Astrocyte (in vitro differentiated cells and primary cell): Measurements from ENCODE around the gene ETV6. TPM values are rescaled to one million over a fixed set of nuclear protein-coding genes. Genes with fewer than 3 reads are reported as not detected.
A peak's percentile ranks its signal among the peaks of the same experiment; 100 is the strongest.

Experiments
- DNase-seq: peaks from one replicate; pipeline ENCODE4 v3.0.0-alpha.2; 2010; ENCODE audit warnings: low read depth
- FAIRE-seq: peaks from 2 replicates; lab custom pipeline; 2011; peaks lifted over from hg19 to GRCh38; lab: Jason Lieb, UNC
- H2AFZ ChIP-seq: 2 replicates; pipeline ENCODE4 v1.6.0; 2012; ENCODE audit warnings: low read depth, low read length, inconsistent platforms
- H3K27ac ChIP-seq: 2 replicates; pipeline ENCODE4 v1.5.1; 2011; ENCODE audit warnings: low read depth, low read length, inconsistent platforms
- H3K27me3 ChIP-seq: 2 replicates; pipeline ENCODE4 v1.6.0; 2011; ENCODE audit warnings: low read length, inconsistent platforms; ENCODE audit not compliant: insufficient read depth
- H3K36me3 ChIP-seq: 2 replicates; pipeline ENCODE4 v1.5.1; 2011; ENCODE audit warnings: low read length, inconsistent platforms; ENCODE audit not compliant: insufficient read depth
- H3K4me1 ChIP-seq: 2 replicates; pipeline ENCODE4 v1.5.1; 2011; ENCODE audit warnings: low read length, inconsistent platforms; ENCODE audit not compliant: insufficient read depth
- H3K4me2 ChIP-seq: 2 replicates; pipeline ENCODE4 v1.6.0; 2012; ENCODE audit warnings: low read length, inconsistent platforms
- H3K4me3 ChIP-seq: 2 replicates; pipeline ENCODE4 v1.5.1; 2011; ENCODE audit warnings: low read depth, mild to moderate bottlenecking, low read length, inconsistent platforms; ENCODE audit not compliant: insufficient read depth
- H3K79me2 ChIP-seq: 2 replicates; pipeline ENCODE4 v1.6.0; 2012; ENCODE audit warnings: mild to moderate bottlenecking, low read length, inconsistent platforms; ENCODE audit not compliant: insufficient read depth
- H3K9ac ChIP-seq: 2 replicates; pipeline ENCODE4 v1.6.0; 2012; ENCODE audit warnings: mild to moderate bottlenecking, low read length, inconsistent platforms
- H3K9me3 ChIP-seq: 2 replicates; pipeline ENCODE4 v1.5.1; 2012; ENCODE audit warnings: low read depth, mild to moderate bottlenecking, low read length, inconsistent platforms; ENCODE audit not compliant: insufficient read depth
- H4K20me1 ChIP-seq: 2 replicates; pipeline ENCODE4 v1.6.0; 2012; ENCODE audit warnings: low read length, inconsistent platforms; ENCODE audit not compliant: insufficient read depth
- H3K27ac Mint-ChIP-seq: one replicate; pipeline ENCODE4 v1.8.0; 2021; ENCODE audit warnings: mild to moderate bottlenecking, mixed read lengths; ENCODE audit not compliant: unreplicated experiment
- H3K27me3 Mint-ChIP-seq: one replicate; pipeline ENCODE4 v1.8.0; 2021; ENCODE audit warnings: low read depth, mixed read lengths; ENCODE audit not compliant: unreplicated experiment
- H3K36me3 Mint-ChIP-seq: one replicate; pipeline ENCODE4 v1.8.0; 2021; ENCODE audit warnings: low read depth, mixed read lengths; ENCODE audit not compliant: unreplicated experiment
- H3K4me1 Mint-ChIP-seq: one replicate; pipeline ENCODE4 v1.8.0; 2021; ENCODE audit warnings: low read depth, mixed read lengths; ENCODE audit not compliant: unreplicated experiment
- H3K4me3 Mint-ChIP-seq: one replicate; pipeline ENCODE4 v1.8.0; 2021; ENCODE audit warnings: mild to moderate bottlenecking, moderate library complexity, mixed read lengths; ENCODE audit not compliant: unreplicated experiment
- H3K9me3 Mint-ChIP-seq: one replicate; pipeline ENCODE4 v1.8.0; 2021; ENCODE audit warnings: mild to moderate bottlenecking, mixed read lengths; ENCODE audit not compliant: unreplicated experiment
- EZH2 ChIP-seq: IDR thresholded peaks from 2 replicates; pipeline ENCODE4 v1.6.1; 2012; ENCODE audit warnings: mild to moderate bottlenecking, low read length, inconsistent platforms; ENCODE audit not compliant: insufficient read depth
- total RNA-seq: library from RNA; stranded (reverse); gene quantifications from 2 replicates; pipeline ENCODE4 v1.2.1, GENCODE V29; 2021
- TF ChIP-seq, protein P1 (sequence below): IDR thresholded peaks from 2 replicates; pipeline ENCODE4 v1.5.1; 2011; ENCODE audit warnings: low read depth, mild to moderate bottlenecking, inconsistent platforms, low read length, moderate library complexity; ENCODE audit not compliant: insufficient read depth

ETV6 gene
- total RNA-seq, 1 donor from 2014 or later: 41.2 TPM

DNA sequence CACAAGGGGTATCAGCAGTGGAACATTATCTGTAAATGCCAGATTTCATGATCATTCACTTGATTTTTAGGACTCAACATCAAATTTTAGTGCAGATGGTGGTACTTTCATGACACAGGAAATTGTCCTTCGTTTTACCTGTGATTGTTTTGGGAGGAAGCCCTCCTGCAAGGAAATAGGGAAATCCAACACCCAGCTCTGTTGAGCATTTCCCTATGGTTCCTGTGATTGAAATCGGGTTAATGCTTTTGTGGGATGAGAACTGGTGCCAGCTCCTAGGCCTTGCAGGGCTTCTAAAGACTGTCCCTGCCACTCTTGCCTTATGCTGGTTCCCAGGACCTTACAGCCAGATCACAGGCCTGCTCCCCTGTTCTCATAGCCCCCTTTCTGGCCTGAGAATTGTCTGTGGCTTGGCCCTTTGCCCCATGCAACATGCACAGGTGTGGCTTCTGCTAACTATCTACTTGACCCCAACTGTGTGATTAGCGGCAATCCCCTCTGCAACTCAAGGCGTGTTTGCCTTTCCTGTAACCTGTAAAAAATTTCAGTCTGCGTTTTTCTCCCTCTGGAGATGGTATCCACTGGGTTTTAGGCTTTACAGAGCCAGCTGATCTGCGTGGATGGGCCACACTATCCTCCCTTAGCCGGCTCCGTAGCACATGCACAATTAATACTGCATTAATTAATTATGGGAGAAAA is 112.5 kb downstream of the ETV6 start:
- Histone ChIP-seq H3K9me3 (no peaks in the 10 kb centered on the region), H4K20me1 (no peaks in the 10 kb centered on the region), H3K27me3 (no peaks in the 10 kb centered on the region), H3K9ac (peak overlapping the region; percentile 75), H3K4me1 (peaks cover 54% of the 10 kb centered on the region), H2AFZ (no peak overlapping the region), H3K27ac (peak overlapping the region; percentile 92), H3K36me3 (peaks cover 5% of the 10 kb centered on the region), H3K4me2 (no peak overlapping the region), H3K79me2 (peaks cover 47% of the 10 kb centered on the region), H3K4me3 (no peak overlapping the region)
- no peak for DNase-seq
- Mint-ChIP-seq H3K27ac (no peak overlapping the region), H3K27me3 (no peaks in the 10 kb centered on the region), H3K4me1 (peaks cover 65% of the 10 kb centered on the region), H3K36me3 (no peaks in the 10 kb centered on the region), H3K9me3 (no peaks in the 10 kb centered on the region), H3K4me3 (no peak overlapping the region)
- TF ChIP-seq, protein P1, sequence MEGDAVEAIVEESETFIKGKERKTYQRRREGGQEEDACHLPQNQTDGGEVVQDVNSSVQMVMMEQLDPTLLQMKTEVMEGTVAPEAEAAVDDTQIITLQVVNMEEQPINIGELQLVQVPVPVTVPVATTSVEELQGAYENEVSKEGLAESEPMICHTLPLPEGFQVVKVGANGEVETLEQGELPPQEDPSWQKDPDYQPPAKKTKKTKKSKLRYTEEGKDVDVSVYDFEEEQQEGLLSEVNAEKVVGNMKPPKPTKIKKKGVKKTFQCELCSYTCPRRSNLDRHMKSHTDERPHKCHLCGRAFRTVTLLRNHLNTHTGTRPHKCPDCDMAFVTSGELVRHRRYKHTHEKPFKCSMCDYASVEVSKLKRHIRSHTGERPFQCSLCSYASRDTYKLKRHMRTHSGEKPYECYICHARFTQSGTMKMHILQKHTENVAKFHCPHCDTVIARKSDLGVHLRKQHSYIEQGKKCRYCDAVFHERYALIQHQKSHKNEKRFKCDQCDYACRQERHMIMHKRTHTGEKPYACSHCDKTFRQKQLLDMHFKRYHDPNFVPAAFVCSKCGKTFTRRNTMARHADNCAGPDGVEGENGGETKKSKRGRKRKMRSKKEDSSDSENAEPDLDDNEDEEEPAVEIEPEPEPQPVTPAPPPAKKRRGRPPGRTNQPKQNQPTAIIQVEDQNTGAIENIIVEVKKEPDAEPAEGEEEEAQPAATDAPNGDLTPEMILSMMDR: no peak
- no peak for TF ChIP-seq EZH2
- FAIRE-seq: no peak

DNA sequence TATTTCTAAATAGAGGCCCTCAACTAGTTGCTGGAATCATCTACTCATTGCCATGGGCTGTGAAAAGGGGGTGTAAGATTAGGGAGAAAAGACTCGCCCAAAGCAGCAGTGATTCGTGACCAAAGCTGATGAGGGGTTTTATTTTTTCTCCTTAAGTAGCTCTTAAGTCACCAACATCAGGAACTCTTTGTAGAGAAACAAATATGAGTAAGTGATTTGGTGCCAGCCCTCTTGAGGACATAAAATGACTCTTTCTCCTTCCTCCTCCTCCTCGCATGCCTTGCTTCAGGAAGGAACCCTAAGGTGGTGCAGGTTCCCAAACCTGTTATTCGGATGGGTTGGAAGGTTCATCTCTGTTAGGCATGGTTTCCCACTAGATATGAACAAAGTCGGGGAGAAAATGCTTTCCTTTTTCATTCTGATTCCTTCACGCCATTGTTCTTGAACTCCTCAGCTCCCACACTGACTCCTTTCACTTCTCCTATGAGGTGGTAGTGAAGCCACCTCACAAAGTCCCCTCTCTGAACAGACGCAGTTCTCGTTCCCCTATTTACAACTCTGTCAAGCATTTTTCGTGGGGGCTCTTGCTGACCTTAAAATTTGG is 113.4 kb downstream of the ETV6 start:
- no peaks in the 10 kb centered on the region for H3K27me3 ChIP-seq
- H3K79me2 ChIP-seq: peaks cover 51% of the 10 kb centered on the region
- Mint-ChIP-seq H3K36me3 (no peaks in the 10 kb centered on the region), H3K4me1 (peaks cover 63% of the 10 kb centered on the region), H3K27me3 (no peaks in the 10 kb centered on the region), H3K9me3 (no peaks in the 10 kb centered on the region), H3K4me3 (peak overlapping the region; percentile 17), H3K27ac (peak overlapping the region; percentile 97)
- H3K4me2 ChIP-seq: peak overlapping the region; percentile 62
- H3K9me3 ChIP-seq: no peaks in the 10 kb centered on the region
- peaks cover 5% of the 10 kb centered on the region for H3K36me3 ChIP-seq
- peaks cover 54% of the 10 kb centered on the region for H3K4me1 ChIP-seq
- H2AFZ ChIP-seq: no peak overlapping the region
- FAIRE-seq (no peak), DNase-seq (no peak)
- H3K9ac ChIP-seq: peak overlapping the region; percentile 75
- no peaks in the 10 kb centered on the region for H4K20me1 ChIP-seq
- TF ChIP-seq EZH2: no peak
- TF ChIP-seq, protein P1: no peak
- H3K27ac ChIP-seq: peak overlapping the region; percentile 92
- H3K4me3 ChIP-seq: no peak overlapping the region
